Liver (tissue), 9 donors: ENCODE measurements around the gene SNUPN. TPM values are rescaled to one million over a fixed set of nuclear protein-coding genes. Genes with fewer than 3 reads are reported as not detected.

Source experiments
- DNase-seq: peaks from one replicate; pipeline ENCODE4 v3.0.0-alpha.2; 2017; ENCODE audit warnings: low spot score
- H3K27ac ChIP-seq, 2 donors: one replicate each; pipeline ENCODE4 v1.7.0; 2013; ENCODE audit warnings: inconsistent platforms in 2 of 2, low read length in 2 of 2, control low read depth in 1 of 2, low read depth in 1 of 2, mild to moderate bottlenecking in 1 of 2
- H3K27me3 ChIP-seq, 4 donors: one replicate each; pipeline versions ENCODE4 v1.6.1 to v1.7.0; 2013; ENCODE audit warnings: low read length in 3 of 4, inconsistent platforms in 1 of 4, mild to moderate bottlenecking in 1 of 4, moderate library complexity in 1 of 4; ENCODE audit not compliant: control insufficient read depth in 4 of 4, insufficient read depth in 4 of 4
- H3K36me3 ChIP-seq, 4 donors: one replicate each; pipeline versions ENCODE4 v1.6.1 to v1.7.0; 2013; ENCODE audit warnings: low read length in 3 of 4, mild to moderate bottlenecking in 3 of 4, low read depth in 1 of 4, moderate library complexity in 1 of 4; ENCODE audit not compliant: control insufficient read depth in 4 of 4, insufficient read depth in 3 of 4
- H3K4me1 ChIP-seq, 4 donors: one replicate each; pipeline versions ENCODE4 v1.6.1 to v1.7.0; 2013; ENCODE audit warnings: low read length in 3 of 4, mild to moderate bottlenecking in 3 of 4, moderate library complexity in 1 of 4; ENCODE audit not compliant: control insufficient read depth in 4 of 4, insufficient read depth in 4 of 4
- H3K4me3 ChIP-seq, 3 donors: one replicate each; pipeline versions ENCODE4 v1.6.1 to v1.7.0; 2013; ENCODE audit warnings: low read length in 3 of 3, control low read depth in 1 of 3, low read depth in 1 of 3, mild to moderate bottlenecking in 1 of 3
- H3K9ac ChIP-seq, 2 donors: one replicate each; pipeline ENCODE4 v1.7.0; 2013; ENCODE audit warnings: low read length in 2 of 2, mild to moderate bottlenecking in 2 of 2, moderate library complexity in 2 of 2, control low read depth in 1 of 2, low read depth in 1 of 2
- H3K9me3 ChIP-seq, 4 donors: one replicate each; pipeline versions ENCODE4 v1.6.1 to v1.7.0; 2013; ENCODE audit warnings: low read length in 3 of 4; ENCODE audit not compliant: control insufficient read depth in 4 of 4
- EGR1 ChIP-seq, 2 donors: IDR thresholded peaks; 2 replicates each; pipeline ENCODE4 v1.6.1; 2016 to 2018; ENCODE audit warnings: antibody characterized with exemption in 2 of 2, low read depth in 2 of 2
- GABPA ChIP-seq, 2 donors: IDR thresholded peaks in 1 of 2; conservative IDR thresholded peaks in 1 of 2; 2 replicates each; pipeline ENCODE4 v1.6.1; 2016; ENCODE audit warnings: antibody characterized with exemption in 2 of 2, mild to moderate bottlenecking in 1 of 2, moderate library complexity in 1 of 2
- HNF4G ChIP-seq: IDR thresholded peaks from 2 replicates; pipeline ENCODE4 v1.6.1; 2016; ENCODE audit warnings: antibody characterized with exemption
- NR2F2 ChIP-seq: IDR thresholded peaks from 2 replicates; pipeline ENCODE4 v1.6.1; 2016; ENCODE audit warnings: antibody characterized with exemption
- RAD21 ChIP-seq, 2 donors: IDR thresholded peaks; 2 replicates each; pipeline ENCODE4 v1.6.1; 2016; ENCODE audit warnings: antibody characterized with exemption in 2 of 2, mild to moderate bottlenecking in 2 of 2
- RXRA ChIP-seq, 2 donors: IDR thresholded peaks; 2 replicates each; pipeline ENCODE4 v1.6.1; 2017 to 2018; ENCODE audit warnings: antibody characterized with exemption in 2 of 2, mild to moderate bottlenecking in 1 of 2
- SP1 ChIP-seq: IDR thresholded peaks from 2 replicates; pipeline ENCODE4 v1.6.1; 2018; ENCODE audit warnings: antibody characterized with exemption, mild to moderate bottlenecking
- TAF1 ChIP-seq: conservative IDR thresholded peaks from 2 replicates; pipeline ENCODE4 v1.6.1; 2016; ENCODE audit warnings: antibody characterized with exemption, mild to moderate bottlenecking
- YY1 ChIP-seq: IDR thresholded peaks from 2 replicates; pipeline ENCODE4 v1.6.1; 2016; ENCODE audit warnings: antibody characterized with exemption, mild to moderate bottlenecking
- WGBS: extraction: QIAGEN DNeasy Blood & Tissue Kit; methylation state at CpG from one replicate; pipeline ENCODE4 v1.1.7; 2013; 5-methylcytosine and 5-hydroxymethylcytosine counted together
- polyA plus RNA-seq, 2 donors: library from polyadenylated mRNA; stranded (reverse) in 1 of 2; unstranded in 1 of 2; fragments of 200-250 nt in 1 of 2; fragments of >200 nt in 1 of 2; fragmentation: Nextera tagmentation in 1 of 2; extraction: Ambion mirVana in 1 of 2; gene quantifications; one replicate each; pipeline versions ENCODE4 v1.2.1 to v1.2.3, GENCODE V29; 2013 to 2015
- total RNA-seq, 2 donors: library from RNA; depleted of rRNA; stranded (reverse); fragments of >200 nt; gene quantifications; one replicate each; pipeline ENCODE4 v1.2.3, GENCODE V29; 2014
- TF ChIP-seq, protein P1 (sequence below): IDR thresholded peaks from 2 replicates; pipeline ENCODE4 v1.6.1; 2016; ENCODE audit warnings: antibody characterized with exemption, mild to moderate bottlenecking
- TF ChIP-seq, protein P2 (sequence below): IDR thresholded peaks from 2 replicates; pipeline ENCODE4 v1.6.1; 2016; ENCODE audit warnings: antibody characterized with exemption
- TF ChIP-seq, protein P3 (sequence below): IDR thresholded peaks from 2 replicates; pipeline ENCODE4 v1.6.1; 2016; ENCODE audit warnings: antibody characterized with exemption
- TF ChIP-seq, protein P4 (sequence below): fragments of 150-350 bp; IDR thresholded peaks from 2 replicates; pipeline ENCODE4 v1.5.1; 2017; ENCODE audit warnings: improper control_type of control experiment, low read depth, low read length; ENCODE audit not compliant: missing input control
- donor health status: healthy.
- donor health status: healthy.
- donor health status: healthy.
- donor health status: healthy.
- donor health status: healthy.

The SNUPN gene
- total and polyA plus RNA-seq, 4 donors = 7.8 to 13.2 (median 12.1) TPM

DNA sequence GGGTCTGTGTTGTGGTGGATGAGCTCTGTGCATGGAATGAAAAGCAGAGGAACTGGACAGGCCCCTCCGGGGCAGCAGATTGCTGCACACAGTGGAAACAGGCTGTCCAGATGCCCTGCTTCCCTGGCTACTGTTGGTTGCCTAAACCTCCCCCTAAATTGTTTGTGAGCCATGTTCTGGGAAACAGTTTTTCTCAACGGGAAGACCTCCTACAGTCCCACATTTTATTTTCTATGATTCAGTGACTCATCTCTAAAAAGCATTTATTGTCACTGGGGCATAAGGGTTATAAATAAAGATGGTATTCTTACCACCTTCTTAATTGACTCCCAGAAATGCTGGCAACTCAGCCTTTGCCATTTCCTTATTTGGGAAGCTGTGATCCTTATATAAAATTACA, 26.1 kb downstream of the SNUPN start (continued):
- TF ChIP-seq, protein P1, sequence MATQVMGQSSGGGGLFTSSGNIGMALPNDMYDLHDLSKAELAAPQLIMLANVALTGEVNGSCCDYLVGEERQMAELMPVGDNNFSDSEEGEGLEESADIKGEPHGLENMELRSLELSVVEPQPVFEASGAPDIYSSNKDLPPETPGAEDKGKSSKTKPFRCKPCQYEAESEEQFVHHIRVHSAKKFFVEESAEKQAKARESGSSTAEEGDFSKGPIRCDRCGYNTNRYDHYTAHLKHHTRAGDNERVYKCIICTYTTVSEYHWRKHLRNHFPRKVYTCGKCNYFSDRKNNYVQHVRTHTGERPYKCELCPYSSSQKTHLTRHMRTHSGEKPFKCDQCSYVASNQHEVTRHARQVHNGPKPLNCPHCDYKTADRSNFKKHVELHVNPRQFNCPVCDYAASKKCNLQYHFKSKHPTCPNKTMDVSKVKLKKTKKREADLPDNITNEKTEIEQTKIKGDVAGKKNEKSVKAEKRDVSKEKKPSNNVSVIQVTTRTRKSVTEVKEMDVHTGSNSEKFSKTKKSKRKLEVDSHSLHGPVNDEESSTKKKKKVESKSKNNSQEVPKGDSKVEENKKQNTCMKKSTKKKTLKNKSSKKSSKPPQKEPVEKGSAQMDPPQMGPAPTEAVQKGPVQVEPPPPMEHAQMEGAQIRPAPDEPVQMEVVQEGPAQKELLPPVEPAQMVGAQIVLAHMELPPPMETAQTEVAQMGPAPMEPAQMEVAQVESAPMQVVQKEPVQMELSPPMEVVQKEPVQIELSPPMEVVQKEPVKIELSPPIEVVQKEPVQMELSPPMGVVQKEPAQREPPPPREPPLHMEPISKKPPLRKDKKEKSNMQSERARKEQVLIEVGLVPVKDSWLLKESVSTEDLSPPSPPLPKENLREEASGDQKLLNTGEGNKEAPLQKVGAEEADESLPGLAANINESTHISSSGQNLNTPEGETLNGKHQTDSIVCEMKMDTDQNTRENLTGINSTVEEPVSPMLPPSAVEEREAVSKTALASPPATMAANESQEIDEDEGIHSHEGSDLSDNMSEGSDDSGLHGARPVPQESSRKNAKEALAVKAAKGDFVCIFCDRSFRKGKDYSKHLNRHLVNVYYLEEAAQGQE = no peak
- TF ChIP-seq TAF1 (no peak), HNF4G (no peak), YY1 (no peak), SP1 (no peak), EGR1 (IDR thresholded peaks at IDR 0.05; ENCODE audit: low read depth in 2 of 2) (no peak), GABPA (IDR thresholded peaks at IDR 0.05 in 1 of 2, conservative IDR thresholded peaks at IDR 0.05 in 1 of 2) (no peak)
- TF ChIP-seq, protein P2, sequence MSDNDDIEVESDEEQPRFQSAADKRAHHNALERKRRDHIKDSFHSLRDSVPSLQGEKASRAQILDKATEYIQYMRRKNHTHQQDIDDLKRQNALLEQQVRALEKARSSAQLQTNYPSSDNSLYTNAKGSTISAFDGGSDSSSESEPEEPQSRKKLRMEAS = no peak
- TF ChIP-seq, protein P3, sequence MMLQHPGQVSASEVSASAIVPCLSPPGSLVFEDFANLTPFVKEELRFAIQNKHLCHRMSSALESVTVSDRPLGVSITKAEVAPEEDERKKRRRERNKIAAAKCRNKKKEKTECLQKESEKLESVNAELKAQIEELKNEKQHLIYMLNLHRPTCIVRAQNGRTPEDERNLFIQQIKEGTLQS = no peak

DNA sequence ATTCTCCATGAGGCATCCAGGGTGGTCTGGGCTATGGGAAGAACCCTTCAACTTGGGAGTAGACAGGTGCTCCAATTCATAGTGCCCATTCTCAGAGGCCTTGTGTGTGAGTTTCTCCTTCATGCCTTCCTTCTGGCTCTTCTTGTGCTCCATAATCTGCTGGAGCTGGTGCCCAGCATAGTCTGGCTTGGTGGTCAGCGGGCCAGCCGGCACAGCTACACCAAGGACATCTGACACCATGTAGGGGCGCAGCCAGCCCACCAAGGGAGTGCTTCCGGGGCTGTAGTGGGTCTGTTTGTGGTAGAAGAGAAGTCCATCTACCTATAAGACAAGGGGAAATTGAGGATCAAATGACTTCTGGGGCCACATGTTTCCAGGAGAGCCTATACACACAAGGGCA, 27.2 kb downstream of the SNUPN start:
- TF ChIP-seq, protein P1 = no peak
- TF ChIP-seq RAD21 (IDR thresholded peaks at IDR 0.05) (no peak), TAF1 (no peak), GABPA (IDR thresholded peaks at IDR 0.05 in 1 of 2, conservative IDR thresholded peaks at IDR 0.05 in 1 of 2) (no peak), YY1 (no peak), NR2F2 (no peak), RXRA (IDR thresholded peaks at IDR 0.05) (no peak)
- TF ChIP-seq, protein P4, sequence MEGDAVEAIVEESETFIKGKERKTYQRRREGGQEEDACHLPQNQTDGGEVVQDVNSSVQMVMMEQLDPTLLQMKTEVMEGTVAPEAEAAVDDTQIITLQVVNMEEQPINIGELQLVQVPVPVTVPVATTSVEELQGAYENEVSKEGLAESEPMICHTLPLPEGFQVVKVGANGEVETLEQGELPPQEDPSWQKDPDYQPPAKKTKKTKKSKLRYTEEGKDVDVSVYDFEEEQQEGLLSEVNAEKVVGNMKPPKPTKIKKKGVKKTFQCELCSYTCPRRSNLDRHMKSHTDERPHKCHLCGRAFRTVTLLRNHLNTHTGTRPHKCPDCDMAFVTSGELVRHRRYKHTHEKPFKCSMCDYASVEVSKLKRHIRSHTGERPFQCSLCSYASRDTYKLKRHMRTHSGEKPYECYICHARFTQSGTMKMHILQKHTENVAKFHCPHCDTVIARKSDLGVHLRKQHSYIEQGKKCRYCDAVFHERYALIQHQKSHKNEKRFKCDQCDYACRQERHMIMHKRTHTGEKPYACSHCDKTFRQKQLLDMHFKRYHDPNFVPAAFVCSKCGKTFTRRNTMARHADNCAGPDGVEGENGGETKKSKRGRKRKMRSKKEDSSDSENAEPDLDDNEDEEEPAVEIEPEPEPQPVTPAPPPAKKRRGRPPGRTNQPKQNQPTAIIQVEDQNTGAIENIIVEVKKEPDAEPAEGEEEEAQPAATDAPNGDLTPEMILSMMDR = no peak
- TF ChIP-seq, protein P2 = no peak
- 98% methylated on average over 4 of the region's 4 CpGs for WGBS
- no peak overlapping the region for H3K9ac ChIP-seq
- H3K4me3 ChIP-seq = no peak overlapping the region
- H3K27ac ChIP-seq = peak overlapping the region; percentile 51 to 64
- DNase-seq = no peak
- no peaks in the 10 kb centered on the region for H3K9me3 ChIP-seq
- no peaks in the 10 kb centered on the region for H3K27me3 ChIP-seq
- H3K36me3 ChIP-seq = peaks cover 2 to 14% (median 10%) of the 10 kb centered on the region in 4 donors
- peaks cover 5 to 29% (median 20%) of the 10 kb centered on the region in 4 donors for H3K4me1 ChIP-seq
